Thoracic aorta (tissue), 2 donors: Measurements from ENCODE around the gene TMEM184B. TPM values are rescaled to one million over a fixed set of nuclear protein-coding genes. Genes with fewer than 3 reads are reported as not detected.

Experiments
- ATAC-seq: fragments of 150-250 bp; one replicate; pipeline ENCODE4 v1.8.0; 2017; ENCODE audit warnings: low read depth; ENCODE audit not compliant: insufficient number of reproducible peaks, low FRiP score
- DNase-seq: peaks from one replicate; pipeline ENCODE4 v3.0.0-alpha.2; 2020; ENCODE audit warnings: low spot score
- H3K27ac ChIP-seq, 2 donors: fragments of 200-600 bp; sonication (generic); 1 replicate in 1 of 2; 2 replicates in 1 of 2; pipeline ENCODE4 v1.5.1; 2016; ENCODE audit warnings: mild to moderate bottlenecking in 2 of 2, moderate library complexity in 2 of 2
- H3K27me3 ChIP-seq: fragments of 200-600 bp; sonication (generic); replicated peaks from 2 replicates; pipeline ENCODE4 v1.6.0; 2016; ENCODE audit warnings: mild to moderate bottlenecking; ENCODE audit not compliant: insufficient read depth
- H3K36me3 ChIP-seq: fragments of 200-600 bp; sonication (generic); one replicate; pipeline ENCODE4 v1.5.1; 2016
- H3K4me1 ChIP-seq, 2 donors: fragments of 200-600 bp; sonication (generic); 1 replicate in 1 of 2; 2 replicates in 1 of 2; pipeline versions ENCODE4 v1.5.1 to v1.6.0; 2016; ENCODE audit warnings: low read depth in 2 of 2, mild to moderate bottlenecking in 1 of 2; ENCODE audit not compliant: control insufficient read depth in 1 of 2
- H3K4me3 ChIP-seq: fragments of 200-600 bp; sonication (generic); 2 replicates; pipeline ENCODE4 v1.5.1; 2016; ENCODE audit warnings: mild to moderate bottlenecking
- H3K9me3 ChIP-seq: fragments of 200-600 bp; sonication (generic); 2 replicates; pipeline ENCODE4 v1.5.1; 2016
- CTCF ChIP-seq: fragments of 200-600 bp; sonication (generic); IDR thresholded peaks from one replicate; pipeline ENCODE4 v1.5.1; 2019; ENCODE audit warnings: antibody characterized with exemption
- total RNA-seq, 2 donors: library from RNA; depleted of rRNA; stranded (reverse); fragments of >200 nt; gene quantifications; one replicate each; pipeline versions ENCODE4 v1.1.0 to v1.2.3, GENCODE V29; 2016

TMEM184B gene
- total RNA-seq, 2 donors from 2014 or later, result 134 to 254 TPM

GRCh38 chr22:38267086-38267485 is 5.7 kb downstream of the TMEM184B start:
- Histone ChIP-seq H3K27me3 (no peaks in the 10 kb centered on the region), H3K27ac (peak overlapping the region in 1 of 2 donors; percentile 27), H3K4me1 (peaks cover 42 to 66% of the 10 kb centered on the region in 2 donors), H3K4me3 (no peak overlapping the region), H3K36me3 (no peaks in the 10 kb centered on the region), H3K9me3 (no peaks in the 10 kb centered on the region)
- no peak for TF ChIP-seq CTCF
- ATAC-seq, result no peak
- no peak for DNase-seq

- Histone ChIP-seq H3K4me3 (no peak overlapping the region), H3K27me3 (no peaks in the 10 kb centered on the region), H3K9me3 (no peaks in the 10 kb centered on the region), H3K27ac (peak overlapping the region; percentile 14 to 45), H3K36me3 (no peaks in the 10 kb centered on the region), H3K4me1 (peaks cover 41 to 66% of the 10 kb centered on the region in 2 donors)
- TF ChIP-seq CTCF, result no peak
- DNase-seq, result no peak
- no peak for ATAC-seq
These were observed 6.7 kb downstream of the TMEM184B start for GRCh38 chr22:38266120-38266519.

GRCh38 chr22:38264322-38264843 is 8.4 kb downstream of the TMEM184B start:
- no peak overlapping the region for H3K4me3 ChIP-seq
- H3K4me1 ChIP-seq, result peaks cover 37 to 65% of the 10 kb centered on the region in 2 donors
- DNase-seq, result no peak
- no peaks in the 10 kb centered on the region for H3K36me3 ChIP-seq
- H3K9me3 ChIP-seq, result no peaks in the 10 kb centered on the region
- H3K27ac ChIP-seq, result no peak overlapping the region
- ATAC-seq, result no peak
- no peak for TF ChIP-seq CTCF
- H3K27me3 ChIP-seq, result no peaks in the 10 kb centered on the region

GRCh38 chr22:38262051-38262795 is 10.6 kb downstream of the TMEM184B start:
- TF ChIP-seq CTCF, result peak; percentile 54
- no peaks in the 10 kb centered on the region for H3K9me3 ChIP-seq
- DNase-seq, result no peak
- no peaks in the 10 kb centered on the region for H3K36me3 ChIP-seq
- peaks cover 37 to 71% of the 10 kb centered on the region in 2 donors for H3K4me1 ChIP-seq
- H3K4me3 ChIP-seq, result no peak overlapping the region
- ATAC-seq, result no peak
- no peaks in the 10 kb centered on the region for H3K27me3 ChIP-seq
- H3K27ac ChIP-seq, result peak overlapping the region; percentile 42 to 89

GRCh38 chr22:38260761-38261681 is 11.8 kb downstream of the TMEM184B start:
- peaks cover 35 to 71% of the 10 kb centered on the region in 2 donors for H3K4me1 ChIP-seq
- peak overlapping the region; percentile 42 to 89 for H3K27ac ChIP-seq
- H3K36me3 ChIP-seq, result no peaks in the 10 kb centered on the region
- no peaks in the 10 kb centered on the region for H3K27me3 ChIP-seq
- peak overlapping the region; percentile 3 for H3K4me3 ChIP-seq
- H3K9me3 ChIP-seq, result no peaks in the 10 kb centered on the region
- no peak for ATAC-seq
- no peak for DNase-seq
- peak; percentile 13 for TF ChIP-seq CTCF
